ENCODE measurements around the gene WSCD1.

GRCh38 chr17:6075050-6075449 is 4.9 kb downstream of the WSCD1 start:
- TF ChIP-seq EZH2 (IDR thresholded peaks at IDR 0.05) = no peak
- TF ChIP-seq POLR2AphosphoS5 (IDR thresholded peaks at IDR 0.05; ENCODE audit: borderline replicate concordance, low read depth, low read length) = no peak
- no peak for TF ChIP-seq FOXP2 (optimal IDR thresholded peaks at IDR 0.05; ENCODE audit: control extremely low read depth, extremely low read length, insufficient read depth)
